ENCODE measurements around the gene CUTA.

Gene CUTA

GRCh38 chr6:33439956-33440648, 22.2 kb upstream of the CUTA start:
- DNase-seq (ENCODE audit: low spot score): no peak

- DNase-seq (ENCODE audit: low spot score): no peak
Measured at GRCh38 chr6:33438978-33439594, 21.2 kb upstream of the CUTA start.

DNA sequence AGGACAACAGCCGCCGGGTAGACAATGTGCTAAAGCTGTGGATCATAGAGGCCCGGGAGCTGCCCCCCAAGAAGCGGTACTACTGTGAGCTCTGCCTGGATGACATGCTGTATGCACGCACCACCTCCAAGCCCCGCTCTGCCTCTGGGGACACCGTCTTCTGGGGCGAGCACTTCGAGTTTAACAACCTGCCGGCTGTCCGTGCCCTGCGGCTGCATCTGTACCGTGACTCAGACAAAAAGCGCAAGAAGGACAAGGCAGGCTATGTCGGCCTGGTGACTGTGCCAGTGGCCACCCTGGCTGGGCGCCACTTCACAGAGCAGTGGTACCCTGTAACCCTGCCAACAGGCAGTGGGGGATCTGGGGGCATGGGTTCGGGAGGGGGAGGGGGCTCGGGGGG, 19.8 kb upstream of the CUTA start:
- no peak for DNase-seq (ENCODE audit: low spot score)

GRCh38 chr6:33434961-33435360, 17.1 kb upstream of the CUTA start:
- no peak for DNase-seq (ENCODE audit: low spot score)

DNA sequence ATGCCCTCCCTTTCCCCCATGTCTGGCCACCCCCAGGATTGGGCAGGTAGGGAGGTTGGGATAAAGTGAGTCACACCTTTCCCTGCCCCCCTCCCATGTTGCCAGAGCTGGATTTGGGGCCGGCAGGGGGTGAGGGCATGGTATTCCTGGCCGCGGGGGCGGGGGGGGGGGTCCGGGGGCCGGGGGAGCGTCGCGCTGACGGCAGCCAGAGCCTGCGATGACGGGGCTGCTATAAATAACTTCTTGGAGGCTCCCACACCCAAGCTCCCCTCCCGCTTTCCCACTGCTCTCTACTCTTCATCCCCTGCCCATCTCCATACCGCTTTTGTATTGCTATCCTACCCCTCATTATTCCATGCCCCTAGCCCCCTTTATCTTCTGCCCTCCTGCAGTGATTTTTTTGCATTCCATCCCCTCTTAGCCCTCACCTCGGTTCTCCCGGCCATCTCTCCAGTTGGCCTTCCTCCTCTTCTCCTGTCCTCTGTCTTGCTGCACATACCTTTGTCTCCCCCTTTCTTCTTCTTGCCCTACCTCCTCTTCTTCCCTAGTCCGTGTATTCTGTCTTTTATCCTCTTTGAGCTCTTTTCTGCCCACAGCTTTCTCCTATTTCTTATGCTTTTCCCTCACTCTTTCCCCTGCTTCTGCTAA, 15.8 kb upstream of the CUTA start:
- DNase-seq (ENCODE audit: low spot score): no peak

- no peak for DNase-seq (ENCODE audit: low spot score)
Measured at GRCh38 chr6:33433001-33433543, 15.2 kb upstream of the CUTA start.

DNA sequence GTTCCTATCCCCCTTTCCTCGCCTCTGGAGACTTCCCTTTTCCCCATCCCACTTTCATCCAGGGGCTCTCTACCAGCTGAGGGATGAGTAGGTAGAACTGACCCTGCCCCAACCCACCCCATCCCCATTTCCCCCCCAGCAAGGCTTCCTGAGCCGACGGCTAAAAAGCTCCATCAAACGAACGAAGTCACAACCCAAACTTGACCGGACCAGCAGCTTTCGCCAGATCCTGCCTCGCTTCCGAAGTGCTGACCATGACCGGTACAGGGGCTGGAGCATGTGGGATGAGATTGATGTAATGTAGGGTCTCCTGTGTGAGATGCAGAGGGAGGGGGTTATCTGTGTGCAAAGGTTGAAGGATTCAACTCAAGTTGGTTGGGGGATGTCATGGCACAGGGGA, 14.6 kb upstream of the CUTA start:
- no peak for DNase-seq (ENCODE audit: low spot score)

DNA sequence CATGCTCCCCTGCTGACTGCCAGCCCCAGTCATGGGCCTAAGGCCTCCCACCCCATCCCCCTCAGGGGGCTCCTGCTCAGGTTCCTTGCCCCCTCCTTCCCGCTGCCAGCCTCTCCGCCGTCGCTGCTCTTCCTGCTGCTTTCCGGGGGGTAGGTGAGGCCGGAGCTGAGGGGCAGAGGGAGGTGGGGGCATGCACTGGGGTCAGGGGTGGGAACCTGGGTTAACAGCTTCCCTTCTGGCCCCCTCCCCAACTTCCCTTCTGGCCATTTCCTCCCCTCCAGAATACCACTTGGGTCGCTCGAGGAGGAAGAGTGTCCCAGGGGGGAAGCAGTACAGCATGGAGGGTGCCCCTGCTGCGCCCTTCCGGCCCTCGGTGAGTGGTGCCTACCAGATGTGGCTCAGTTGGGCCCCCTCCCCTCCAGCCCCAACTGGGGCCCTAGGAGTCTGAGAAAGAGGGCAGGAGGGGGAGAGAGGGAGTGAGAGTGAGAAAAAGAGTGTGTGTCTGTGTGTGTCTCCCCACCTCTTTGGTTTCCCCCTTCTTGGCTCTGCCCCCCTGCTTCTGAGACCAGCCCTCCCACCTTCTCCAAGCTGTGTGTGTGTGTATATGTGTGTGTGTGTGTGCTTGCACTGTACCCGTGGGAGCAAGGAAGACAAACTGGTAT, 14.1 kb upstream of the CUTA start:
- no peak for DNase-seq (ENCODE audit: low spot score)

- peak; percentile 86 for DNase-seq (ENCODE audit: low spot score)
Measured at GRCh38 chr6:33430991-33431879, 13.3 kb upstream of the CUTA start.

- DNase-seq (ENCODE audit: low spot score): no peak
Measured at GRCh38 chr6:33430334-33430733, 12.4 kb upstream of the CUTA start.

- no peak for DNase-seq (ENCODE audit: low spot score)
Measured at GRCh38 chr6:33429750-33430052, 11.8 kb upstream of the CUTA start.

DNA sequence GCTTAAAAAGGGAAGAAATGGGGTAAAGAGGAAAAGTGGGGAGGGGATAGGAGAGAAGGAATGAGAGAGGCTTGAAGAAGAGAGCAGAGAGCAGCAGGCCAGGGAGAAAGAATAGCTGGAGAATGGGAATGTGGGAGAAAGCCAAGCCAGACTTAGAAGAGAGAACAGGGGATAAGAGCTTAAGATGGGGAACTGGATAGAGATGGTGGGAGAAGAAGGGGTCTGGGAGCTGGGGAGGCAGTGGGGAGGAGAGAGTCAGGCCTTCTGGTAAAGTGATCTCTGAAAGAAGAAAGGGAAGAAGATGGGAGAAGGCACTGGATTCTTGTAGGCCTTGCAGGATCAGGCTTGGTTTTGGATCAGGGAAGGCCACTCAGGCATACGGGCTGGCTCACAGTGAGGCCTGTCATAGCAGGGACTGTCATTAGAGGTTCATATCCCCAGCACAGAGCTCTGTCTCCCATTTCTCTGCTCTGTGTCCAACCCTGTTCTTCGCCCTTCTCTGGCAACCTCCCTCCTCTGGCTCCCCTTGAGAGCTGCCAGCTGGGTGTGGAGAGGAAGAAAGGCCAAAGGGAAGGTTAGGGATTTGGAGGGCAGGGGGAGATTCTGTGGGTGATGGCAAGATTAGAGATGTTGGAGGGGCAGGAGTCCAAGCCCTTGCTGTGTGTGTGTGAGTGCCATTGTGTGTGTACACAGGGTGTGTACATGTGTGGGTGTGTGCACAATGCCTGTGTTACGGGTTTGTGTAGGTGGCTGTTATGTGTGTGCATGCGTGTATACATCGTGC, 11.3 kb upstream of the CUTA start:
- no peak for DNase-seq (ENCODE audit: low spot score)

DNA sequence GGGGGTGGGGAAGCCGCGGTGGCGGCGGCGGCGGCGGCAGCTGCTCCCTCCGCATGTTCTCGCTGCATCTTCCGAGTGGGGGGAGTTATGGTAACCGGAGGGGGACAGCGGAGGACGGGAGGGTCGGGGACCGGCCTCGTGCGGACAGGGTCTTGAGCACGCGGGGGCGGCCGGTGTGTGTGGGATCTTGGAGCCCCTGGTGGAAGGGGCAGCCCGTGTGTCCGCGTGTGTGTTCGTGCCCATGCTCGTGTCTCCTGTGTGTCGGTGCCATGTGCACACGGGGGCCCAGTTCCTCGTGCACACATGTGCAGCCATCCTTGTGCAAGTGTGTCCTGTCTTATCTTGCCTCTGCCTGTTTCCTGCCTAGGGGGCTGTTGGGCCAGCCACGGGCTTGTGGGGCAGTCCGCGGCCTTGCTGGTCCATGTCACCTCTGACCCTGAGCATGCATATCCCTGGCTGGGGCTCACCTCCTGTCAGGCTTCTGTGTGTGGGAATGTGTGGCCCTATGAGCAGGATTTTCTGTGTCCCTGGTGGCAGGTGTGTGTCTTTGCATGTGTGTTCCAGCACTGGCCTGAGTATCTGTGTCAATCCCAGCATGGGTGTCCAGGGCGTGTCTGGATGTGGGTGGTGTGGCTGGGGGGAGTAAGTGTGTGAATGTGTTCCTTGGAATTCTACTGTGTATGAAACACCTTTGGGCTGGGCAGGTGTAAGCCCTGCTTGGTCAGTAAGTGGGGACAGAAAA, 10.5 kb upstream of the CUTA start:
- peak; percentile 75 for DNase-seq (ENCODE audit: low spot score)

DNA sequence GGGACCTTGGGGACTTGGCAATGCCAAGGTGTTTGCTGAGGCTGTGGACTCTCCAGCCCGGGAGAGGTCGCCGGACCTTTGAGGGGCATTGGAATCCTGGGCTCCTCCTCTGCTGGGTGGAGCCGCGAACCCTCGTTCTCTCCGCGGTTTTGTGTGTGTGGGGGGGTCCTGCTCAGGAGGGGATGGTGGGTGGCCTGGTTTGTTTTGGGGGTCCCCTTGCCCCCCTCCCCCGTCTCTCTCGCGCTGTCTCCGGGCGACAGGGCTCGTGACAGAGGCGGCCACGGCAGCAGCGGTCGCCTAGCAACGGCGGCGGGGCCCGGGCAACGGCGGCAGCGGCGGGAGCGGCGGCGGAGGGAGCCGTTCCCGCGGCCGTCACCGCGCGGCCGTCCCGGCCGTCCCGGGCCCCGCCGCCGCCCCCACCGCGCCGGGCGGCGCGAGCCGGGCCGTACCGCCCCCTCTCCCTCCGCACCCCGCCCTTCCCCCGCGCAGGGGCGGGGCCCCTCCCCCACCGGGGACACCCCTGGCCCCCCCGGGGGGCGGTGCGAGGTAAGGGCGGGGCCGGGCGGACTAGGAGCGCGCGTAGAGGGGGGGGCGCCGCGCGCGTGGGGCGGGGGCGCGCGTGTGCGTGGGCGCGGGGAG, 9.8 kb upstream of the CUTA start:
- DNase-seq (ENCODE audit: low spot score): no peak

GRCh38 chr6:33426590-33427511, 8.9 kb upstream of the CUTA start:
- peak; percentile 55 for DNase-seq (ENCODE audit: low spot score)

- DNase-seq (ENCODE audit: low spot score): peak; percentile 85
Measured at GRCh38 chr6:33425668-33426577, 8.0 kb upstream of the CUTA start.

DNA sequence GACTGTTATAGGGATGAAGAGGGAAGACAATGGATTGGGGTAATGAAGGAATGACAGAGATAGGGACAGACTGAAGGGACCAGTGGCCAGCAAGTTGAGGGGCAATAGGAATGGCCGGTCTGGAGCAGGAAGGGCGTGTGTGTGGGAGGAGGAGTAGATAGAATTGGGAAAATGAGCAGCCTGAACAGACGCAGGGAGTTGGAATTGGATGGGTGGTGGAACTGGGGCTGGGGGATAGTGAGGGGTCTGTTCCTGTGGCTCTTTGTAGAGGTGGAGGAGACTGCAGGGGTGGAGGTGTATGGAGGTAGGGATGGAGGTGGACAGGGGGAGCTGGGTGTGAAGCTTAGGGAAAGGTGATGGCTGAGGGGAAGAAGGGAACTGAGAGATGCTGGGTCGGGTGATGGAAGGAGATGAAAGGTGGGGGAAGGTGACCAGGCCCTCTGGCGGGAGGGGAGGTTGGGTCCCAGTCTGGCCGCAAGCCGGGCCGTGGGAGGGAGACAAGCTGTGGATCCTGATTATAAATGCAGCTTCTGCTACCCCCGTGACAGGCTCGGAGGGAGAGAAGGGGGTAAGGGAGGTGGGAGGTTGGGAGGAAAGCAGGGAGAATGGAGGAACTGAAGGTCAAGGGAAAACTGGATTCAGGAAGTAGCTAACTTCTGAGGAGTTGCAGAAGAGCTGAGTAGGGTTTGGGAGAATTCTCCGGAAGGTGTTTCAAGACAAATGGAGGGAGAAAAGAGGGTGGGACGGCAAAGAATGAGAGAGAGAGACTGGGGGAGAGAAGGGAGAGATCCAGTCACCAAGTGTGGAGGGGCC, 7.2 kb upstream of the CUTA start:
- DNase-seq (ENCODE audit: low spot score): no peak

Data from RKO (cell line).